GM23248 (cell line): ENCODE data around the gene ZMIZ2.

Experiments used
- EZH2 ChIP-seq: fragments of 200-600 bp; sonication (generic); IDR thresholded peaks from 2 replicates; pipeline ENCODE4 v1.6.1; 2018; ENCODE audit warnings: antibody characterized with exemption, mild to moderate bottlenecking; ENCODE audit not compliant: insufficient read depth, poor library complexity, severe bottlenecking
- EZH2phosphoT487 ChIP-seq: fragments of 200-600 bp; sonication (generic); IDR thresholded peaks from 2 replicates; pipeline ENCODE4 v1.6.1; 2018; ENCODE audit warnings: antibody characterized with exemption, moderate library complexity, mild to moderate bottlenecking, low read depth; ENCODE audit not compliant: insufficient read depth

DNA sequence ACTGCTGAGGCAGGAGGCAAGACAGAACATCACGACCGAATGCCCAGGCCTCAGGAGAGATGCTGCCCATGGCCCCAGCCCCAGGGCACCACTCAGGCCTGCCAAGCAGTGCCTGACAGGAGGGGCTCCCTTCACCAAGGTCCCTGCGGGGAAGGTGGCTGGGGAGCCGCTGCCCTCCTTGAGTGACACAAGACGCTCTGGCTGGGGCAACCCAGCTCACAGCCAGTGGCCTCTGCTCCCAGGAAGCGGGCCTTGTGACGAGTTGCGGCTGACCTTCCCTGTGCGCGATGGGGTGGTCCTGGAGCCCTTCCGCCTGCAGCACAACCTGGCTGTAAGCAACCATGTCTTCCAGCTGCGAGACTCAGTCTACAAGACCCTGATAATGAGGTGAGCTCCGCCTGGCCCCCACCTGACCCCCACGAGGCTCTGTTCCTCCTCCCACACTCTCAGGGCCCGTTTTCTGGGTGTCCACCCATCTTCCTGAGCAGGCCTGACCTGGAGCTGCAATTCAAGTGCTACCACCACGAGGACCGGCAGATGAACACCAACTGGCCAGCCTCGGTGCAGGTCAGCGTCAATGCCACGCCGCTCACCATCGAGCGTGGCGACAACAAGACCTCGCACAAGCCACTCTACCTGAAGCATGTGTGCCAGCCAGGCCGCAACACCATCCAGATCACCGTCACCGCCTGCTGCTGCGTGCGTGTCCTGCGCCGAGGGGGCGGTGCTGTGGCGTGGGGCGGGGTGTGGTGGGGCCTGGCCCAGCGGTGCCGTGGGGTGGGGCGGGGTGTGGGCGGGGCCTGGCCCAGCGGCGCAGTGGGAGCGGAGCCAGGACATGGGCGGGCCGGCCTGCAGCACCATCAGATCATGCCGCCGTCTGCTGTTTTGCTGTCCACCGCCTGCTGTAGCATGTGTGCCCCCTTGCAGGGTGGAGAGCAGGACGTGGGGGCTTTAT, 12.8 kb downstream of the ZMIZ2 start:
- TF ChIP-seq EZH2 (no peak), EZH2phosphoT487 (no peak)
